T-helper 2 cell treated with Interferon-gamma antibody and Interleukin-4, amounts not matched to agents 100 ng/mL and 5 ng/mL, for 36 hours (primary cell): ENCODE data around the gene RPE65. TPM values are rescaled to one million over a fixed set of nuclear protein-coding genes. Genes with fewer than 3 reads are reported as not detected.
"Not testable (repeated sequence)": the region's sequence is repeated elsewhere in the genome, so short reads cannot be mapped to it uniquely, and the experiment has no call there.

Experiments used
- intact Hi-C: fragments of 100-400 bp; cut with micrococcal nuclease; formaldehyde crosslinking; loops from one replicate; pipeline ENCODE4 v1.15.1; 2023
- total RNA-seq: library from RNA; stranded (reverse); gene quantifications from 2 replicates; pipeline ENCODE4 v1.2.3, GENCODE V29; 2022

RPE65 gene
- not detected in 2 replicates for total RNA-seq

DNA sequence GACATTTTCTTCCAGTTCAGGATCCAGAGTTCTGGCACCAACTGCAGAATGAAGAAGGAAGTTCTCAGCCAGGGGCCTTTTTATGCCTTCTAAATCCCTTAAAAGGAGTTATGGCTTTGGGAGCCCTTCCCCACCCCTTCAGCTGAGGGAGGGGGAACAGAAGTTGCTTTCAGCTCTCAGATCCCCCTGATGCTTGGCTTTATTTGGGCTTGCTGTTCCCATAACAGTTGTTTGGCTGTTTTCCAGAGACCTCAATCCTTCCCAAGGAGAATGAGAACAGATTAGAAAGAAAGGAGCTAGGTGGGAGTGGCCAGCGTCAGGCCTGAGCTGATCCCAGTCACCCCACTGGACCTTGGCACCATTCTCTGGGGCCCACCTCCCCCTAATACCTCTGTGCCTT, at the start of gene RPE65:
TSS of gene RPE65 (minus strand) at position 54 of the 400 bp plus-strand sequence. CDS start at position 5, 49 bp downstream.
- intact Hi-C loops, result no loop called here

GRCh38 chr1:68497358-68497698, 47.6 kb upstream of the RPE65 start:
- intact Hi-C loops, result loop anchor here (2.0 to 5.0 kb wide), 3 partner anchors 813 to 1915 kb away; partner anchors contain the start of genes CTH, DNAI4, GADD45A and MIER1

DNA sequence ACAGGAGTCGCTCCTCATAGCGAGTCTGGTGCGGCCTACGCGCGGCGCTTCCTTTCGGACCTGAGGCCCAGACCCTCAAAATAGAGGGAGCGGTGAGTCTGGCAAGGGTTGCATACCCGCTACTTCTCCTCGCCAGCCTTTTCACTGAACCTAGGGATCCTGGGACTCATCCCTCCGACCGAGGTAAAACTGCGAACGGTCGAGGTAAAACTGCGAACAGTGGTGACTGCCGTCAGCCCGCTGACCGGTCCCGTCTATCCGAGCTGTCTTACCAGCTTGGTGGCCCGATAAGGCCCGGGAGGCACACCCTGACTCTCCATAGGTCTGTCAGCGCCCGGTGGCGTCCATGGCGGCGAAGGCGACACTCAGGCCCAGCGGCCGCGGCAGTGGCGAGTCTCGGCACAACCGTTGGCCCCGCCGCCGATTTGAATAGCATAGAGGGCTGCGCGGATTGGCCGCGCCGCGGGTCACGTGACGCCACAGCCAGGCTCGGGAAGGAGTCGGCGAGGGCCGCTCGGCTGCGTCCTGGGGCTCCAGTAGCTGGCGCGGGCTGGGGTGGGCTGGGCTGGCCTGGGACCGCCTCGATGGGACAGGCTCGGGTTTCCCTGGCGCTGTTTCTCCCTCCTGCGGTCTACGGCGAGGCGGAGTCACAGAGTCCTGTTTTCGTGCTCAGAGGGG, 47.1 kb upstream of the RPE65 start, which contains the start of gene DEPDC1:
TSS of gene DEPDC1 (minus strand) at position 403 of the 678 bp plus-strand sequence. CDS start at position 320, 83 bp downstream.
- intact Hi-C loops, result loop anchor here (1.0 to 5.0 kb wide), 4 partner anchors 10 to 1915 kb away; partner anchors contain the start of genes CTH, DNAI4, GADD45A and MIER1

- intact Hi-C loops, result loop anchor here (1.0 to 5.0 kb wide), 4 partner anchors 9 to 1916 kb away; partner anchors contain the start of genes CTH, DNAI4, GADD45A and MIER1
These were observed 46.4 kb upstream of the RPE65 start for GRCh38 chr1:68495968-68496679.

- intact Hi-C loops, result loop anchor here (5.0 kb wide), 1 partner anchor 1917 kb away; the partner anchor contains the start of gene CTH
These were observed 45.8 kb upstream of the RPE65 start for GRCh38 chr1:68495532-68495931.

- intact Hi-C loops, result no loop called here
These were observed 43.4 kb upstream of the RPE65 start for GRCh38 chr1:68493193-68493592.

- intact Hi-C loops, result not testable (repeated sequence)
These were observed 42.5 kb upstream of the RPE65 start for GRCh38 chr1:68492255-68492654.

DNA sequence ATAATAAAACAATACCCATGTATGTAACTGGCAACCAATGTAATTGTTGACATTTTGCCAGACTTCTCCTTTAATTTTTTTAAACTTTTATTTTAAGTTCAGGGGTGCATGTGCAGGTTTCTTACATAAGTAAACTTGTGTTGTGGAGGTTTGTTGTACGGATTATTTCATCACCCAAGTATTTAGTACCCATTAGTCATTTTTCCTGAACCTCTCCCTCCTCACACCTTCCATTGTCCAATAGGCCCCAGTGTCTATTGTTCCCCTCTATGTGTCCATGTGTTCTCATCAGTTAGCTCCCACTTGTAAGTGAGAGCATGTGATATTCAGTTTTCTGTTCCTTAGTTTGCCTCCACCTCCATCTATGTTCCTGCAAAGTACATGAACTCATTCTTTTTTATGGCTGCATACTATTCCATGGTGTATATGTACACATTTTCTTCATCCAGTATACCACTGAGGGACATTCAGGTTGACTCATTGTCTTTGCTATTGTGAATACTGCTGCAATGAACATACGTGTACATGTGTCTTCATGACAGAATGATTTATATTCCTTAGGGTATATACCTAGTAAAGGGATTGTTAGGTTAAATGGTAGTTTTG, 40.4 kb upstream of the RPE65 start:
- intact Hi-C loops, result no loop called here

- intact Hi-C loops, result no loop called here
These were observed 35.8 kb upstream of the RPE65 start for GRCh38 chr1:68485431-68486022.

GRCh38 chr1:68484618-68485017, 34.9 kb upstream of the RPE65 start:
- intact Hi-C loops, result no loop called here

- intact Hi-C loops, result no loop called here
These were observed 31.3 kb upstream of the RPE65 start for GRCh38 chr1:68481041-68481440.

- intact Hi-C loops, result no loop called here
These were observed 29.7 kb upstream of the RPE65 start for GRCh38 chr1:68479501-68479900.

DNA sequence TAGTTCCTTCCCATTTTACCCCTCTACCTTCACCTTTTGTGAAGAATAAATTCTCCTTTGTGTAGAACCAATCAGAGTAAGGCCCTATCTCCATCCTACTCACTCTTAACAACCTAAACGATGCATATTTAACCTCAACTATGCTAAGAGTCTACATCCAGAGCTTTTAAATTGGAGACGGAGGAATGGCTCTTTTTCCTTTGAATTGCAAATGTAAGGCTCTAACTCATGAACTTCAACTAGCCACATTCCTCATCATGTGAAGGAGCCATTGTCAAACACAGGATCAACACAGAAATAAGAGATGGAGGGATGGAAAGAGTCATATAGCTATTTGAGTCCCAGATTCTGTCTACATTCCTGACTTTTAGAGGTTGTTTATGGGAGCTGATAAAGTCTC, 28.9 kb upstream of the RPE65 start:
- intact Hi-C loops, result no loop called here

- intact Hi-C loops, result not testable (repeated sequence)
These were observed 26.9 kb upstream of the RPE65 start for GRCh38 chr1:68476626-68477025.

- intact Hi-C loops, result no loop called here
These were observed 23.3 kb upstream of the RPE65 start for GRCh38 chr1:68473060-68473459.

- intact Hi-C loops, result loop anchor here (2.0 kb wide), 1 partner anchor 1266 kb away; no protein-coding TSS in a partner anchor
These were observed 20.7 kb upstream of the RPE65 start for GRCh38 chr1:68470388-68470970.

GRCh38 chr1:68464891-68465290, 15.1 kb upstream of the RPE65 start:
- intact Hi-C loops, result no loop called here

DNA sequence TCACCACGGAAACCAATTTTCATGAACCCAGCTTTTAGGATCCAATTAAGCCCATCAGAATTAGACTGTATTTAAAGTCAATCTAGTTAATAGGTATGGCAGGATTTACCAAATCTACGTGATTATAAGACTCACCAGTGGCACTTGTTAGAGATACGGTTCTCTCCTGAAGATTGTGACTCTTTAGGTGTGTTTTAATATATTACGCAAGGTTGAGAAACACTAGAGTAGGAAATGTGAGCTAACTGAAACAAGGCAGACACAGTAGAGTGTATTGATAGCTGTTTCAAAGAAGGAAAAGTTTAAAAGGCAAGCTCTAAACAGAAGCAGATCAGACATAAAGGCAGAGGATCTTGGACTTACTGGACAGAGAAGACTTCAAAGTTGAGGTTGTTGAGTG, 11.2 kb upstream of the RPE65 start:
- intact Hi-C loops, result no loop called here

DNA sequence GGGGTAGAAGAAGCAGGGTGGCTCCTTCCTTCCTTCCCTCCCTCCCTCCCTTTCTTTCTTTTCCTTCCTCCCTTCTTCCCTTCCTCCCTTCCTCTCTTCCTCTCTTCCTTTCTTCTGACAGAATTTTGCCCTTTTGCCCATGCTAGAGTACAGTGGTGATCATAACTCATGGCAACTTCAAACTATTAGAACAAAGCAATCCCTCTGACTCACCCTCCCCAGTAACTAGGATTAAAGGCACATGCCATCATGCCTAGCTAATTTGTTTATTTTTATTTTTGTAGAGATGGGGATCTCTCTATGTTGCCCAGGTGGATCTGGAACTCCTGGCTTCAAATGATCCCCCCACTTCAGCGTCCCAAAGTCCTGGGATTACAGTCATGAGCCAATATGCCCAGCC, 10.0 kb upstream of the RPE65 start:
- intact Hi-C loops, result no loop called here

DNA sequence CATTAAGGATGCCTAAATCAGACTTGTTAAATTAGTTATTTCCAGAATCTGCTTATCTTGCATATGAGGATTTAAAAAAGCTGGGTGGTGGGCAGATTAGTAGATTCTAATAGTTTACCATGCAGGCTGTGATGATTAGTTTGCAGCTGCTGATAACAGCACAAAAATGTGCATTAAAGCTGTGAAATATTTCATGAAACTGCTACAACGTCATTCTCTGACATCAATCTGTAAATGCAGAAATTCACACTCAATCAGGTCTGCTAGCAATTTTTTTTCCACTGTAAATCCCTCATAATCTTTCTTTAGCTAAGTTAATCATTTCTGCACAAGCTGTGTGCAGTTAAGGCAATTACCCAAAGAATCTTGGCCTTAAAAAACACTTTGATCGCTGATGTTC, 9.3 kb upstream of the RPE65 start:
- intact Hi-C loops, result no loop called here

GRCh38 chr1:68456202-68456601, 6.4 kb upstream of the RPE65 start:
- intact Hi-C loops, result no loop called here
